ENCODE measurements around the gene NUP93.

- no peak for TF ChIP-seq CTCF (IDR thresholded peaks at IDR 0.05; ENCODE audit: poor library complexity)
- no peak for TF ChIP-seq EZH2 (IDR thresholded peaks at IDR 0.05; ENCODE audit: borderline replicate concordance)
Observed at GRCh38 chr16:56737539-56737938, 7.6 kb downstream of the NUP93 start.

All from hepatocyte (in vitro differentiated cells).